ENCODE measurements around the gene UROD.

UROD gene

DNA sequence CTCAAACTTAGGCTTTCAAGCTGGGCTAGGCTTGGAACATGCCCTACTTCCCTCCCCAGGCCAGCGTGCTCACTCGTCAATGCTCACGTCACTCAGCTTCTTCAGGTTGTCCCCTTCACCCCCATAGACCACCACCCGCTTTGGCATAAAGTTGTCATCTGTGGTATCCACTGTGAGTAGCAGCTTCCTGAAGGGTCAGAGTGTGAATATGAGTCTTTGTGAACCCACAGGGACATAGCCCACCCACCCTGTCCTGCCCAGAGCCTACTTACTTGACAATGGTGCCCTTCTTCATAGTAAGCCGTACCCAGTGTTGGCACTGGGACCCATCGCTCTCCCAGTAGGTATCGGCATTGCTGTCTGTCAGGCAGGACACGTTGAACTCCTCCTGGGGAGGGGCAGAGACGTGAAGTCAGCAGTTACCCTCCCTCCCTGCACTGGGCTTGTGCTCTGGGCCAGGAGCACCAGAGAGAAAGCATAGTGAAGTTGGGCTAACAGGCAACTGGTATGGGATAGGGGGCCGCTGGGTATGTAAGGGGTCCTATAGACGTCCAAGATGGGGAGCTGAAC lies 2.7 kb upstream of the UROD start:
- no peak for DNase-seq

DNA sequence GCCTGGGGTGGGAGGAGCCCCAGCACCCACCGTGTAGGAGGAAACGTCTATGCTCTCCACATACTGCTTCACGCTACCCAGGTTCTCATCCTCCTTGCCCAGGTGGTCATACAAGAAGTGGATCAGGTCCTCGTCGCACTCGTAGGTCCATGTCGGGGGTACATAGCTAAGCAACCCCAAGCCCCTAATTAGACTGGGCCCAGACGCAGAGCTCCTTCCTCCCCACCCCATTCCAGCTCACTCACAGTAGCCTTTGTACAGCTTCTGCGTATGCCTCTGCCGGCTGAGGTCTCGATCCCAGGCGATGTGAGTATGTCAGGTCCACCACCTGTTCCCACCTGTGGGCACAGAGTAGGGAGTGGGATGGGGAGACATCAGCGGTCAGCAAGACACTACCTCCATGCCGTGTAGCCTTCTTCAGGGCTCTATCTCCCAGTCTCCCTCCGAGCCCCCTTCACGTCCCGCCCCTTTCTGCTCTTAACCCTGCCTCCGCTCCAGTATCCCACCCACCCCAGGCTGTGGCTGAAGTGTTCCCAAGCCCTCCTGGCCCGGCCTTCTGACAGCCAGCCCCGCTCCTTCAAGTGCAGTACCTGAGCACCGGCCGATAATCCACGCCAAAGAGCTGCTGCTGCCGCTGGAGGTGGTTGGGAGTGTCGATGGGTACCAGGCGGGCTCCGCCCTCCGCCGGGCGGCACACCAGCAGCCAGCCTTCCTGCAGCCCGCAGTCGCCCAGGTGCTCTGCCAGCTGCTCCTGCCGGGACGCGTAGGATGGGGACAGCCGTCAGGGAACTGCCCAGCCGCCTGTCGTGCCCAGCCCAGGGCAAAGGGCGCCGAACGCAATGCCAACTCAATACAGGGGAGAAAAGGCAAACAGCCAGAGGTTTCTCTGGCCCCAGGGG lies 1.8 kb upstream of the UROD start:
- peak; percentile 32 to 62 for DNase-seq

DNA sequence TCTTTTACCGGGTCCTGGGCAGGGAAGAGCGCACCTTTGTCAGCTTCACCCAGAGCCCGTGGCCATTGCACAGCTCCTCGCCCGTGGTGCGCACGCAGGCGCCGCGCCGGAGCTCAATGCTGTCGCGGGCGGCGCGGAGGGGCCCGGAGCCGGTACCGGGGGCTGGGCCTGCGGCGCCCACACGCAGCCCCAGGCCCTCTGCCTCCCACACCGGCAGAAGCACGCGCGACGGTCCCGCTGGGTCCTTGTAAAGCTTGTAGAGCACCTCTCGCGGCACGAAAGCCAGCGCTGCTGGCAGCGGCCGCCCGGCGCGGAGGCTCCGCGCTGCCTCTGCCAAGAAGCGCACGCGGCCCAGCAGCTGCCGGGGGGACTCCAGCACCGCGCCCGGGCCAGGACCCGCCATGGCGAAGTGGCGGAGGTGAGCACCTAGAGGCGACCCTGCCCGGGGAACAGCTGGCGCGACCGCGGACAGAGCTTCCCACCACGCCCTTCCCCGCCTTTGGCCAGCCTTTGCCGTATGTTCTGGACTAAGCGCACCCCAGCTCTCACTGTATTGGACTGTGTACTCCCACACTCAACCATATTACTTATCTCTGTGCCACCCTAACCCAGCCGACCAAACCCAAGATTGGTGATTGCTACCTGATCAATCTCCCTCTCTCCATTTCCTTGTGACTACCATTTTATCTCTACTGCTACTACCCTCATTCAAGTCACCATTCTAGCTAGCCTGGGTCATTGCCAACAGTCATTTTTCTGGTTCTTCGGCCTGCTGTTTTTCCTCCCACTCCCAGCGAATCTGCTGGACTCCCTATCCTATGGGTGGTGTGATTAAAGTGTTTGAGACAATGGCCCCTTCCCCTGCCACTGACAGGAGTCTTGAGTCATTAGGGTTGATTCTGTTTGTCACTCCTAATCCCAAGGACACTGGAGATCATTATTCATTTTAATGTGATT lies 921 bp upstream of the UROD start, which contains the start of gene HECTD3:
TSS of gene HECTD3 (minus strand) at position 470 of the 957 bp plus-strand sequence. CDS start at position 403, 67 bp downstream.
- DNase-seq, result peak; percentile 66 to 89

DNA sequence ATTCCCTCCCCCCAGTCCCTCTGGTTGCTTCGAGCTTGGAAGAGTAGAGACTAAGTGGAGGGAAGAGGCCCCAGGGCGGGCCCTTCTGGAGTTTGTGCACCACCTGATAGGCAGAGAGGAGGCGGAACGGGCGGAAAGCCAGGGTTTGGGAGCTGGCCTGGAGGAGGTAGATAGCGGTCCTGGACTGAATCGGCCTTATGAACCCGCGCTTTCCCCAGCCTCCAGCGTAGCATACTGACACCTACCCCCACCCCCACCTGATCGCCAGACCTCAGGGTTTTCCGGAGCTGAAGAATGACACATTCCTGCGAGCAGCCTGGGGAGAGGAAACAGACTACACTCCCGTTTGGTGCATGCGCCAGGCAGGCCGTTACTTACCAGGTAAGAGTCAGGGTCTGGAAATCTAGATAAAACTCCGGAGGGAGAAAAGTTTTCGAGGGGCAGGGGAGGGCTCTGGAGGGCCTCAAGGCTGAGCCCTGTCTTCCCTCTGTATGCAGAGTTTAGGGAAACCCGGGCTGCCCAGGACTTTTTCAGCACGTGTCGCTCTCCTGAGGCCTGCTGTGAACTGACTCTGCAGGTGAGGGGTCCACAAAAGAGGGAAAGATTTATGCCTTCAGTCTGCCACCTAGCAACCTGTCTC lies 705 bp downstream of the UROD start:
- DNase-seq, result peak in 1 of 2 experiments; percentile 43

DNA sequence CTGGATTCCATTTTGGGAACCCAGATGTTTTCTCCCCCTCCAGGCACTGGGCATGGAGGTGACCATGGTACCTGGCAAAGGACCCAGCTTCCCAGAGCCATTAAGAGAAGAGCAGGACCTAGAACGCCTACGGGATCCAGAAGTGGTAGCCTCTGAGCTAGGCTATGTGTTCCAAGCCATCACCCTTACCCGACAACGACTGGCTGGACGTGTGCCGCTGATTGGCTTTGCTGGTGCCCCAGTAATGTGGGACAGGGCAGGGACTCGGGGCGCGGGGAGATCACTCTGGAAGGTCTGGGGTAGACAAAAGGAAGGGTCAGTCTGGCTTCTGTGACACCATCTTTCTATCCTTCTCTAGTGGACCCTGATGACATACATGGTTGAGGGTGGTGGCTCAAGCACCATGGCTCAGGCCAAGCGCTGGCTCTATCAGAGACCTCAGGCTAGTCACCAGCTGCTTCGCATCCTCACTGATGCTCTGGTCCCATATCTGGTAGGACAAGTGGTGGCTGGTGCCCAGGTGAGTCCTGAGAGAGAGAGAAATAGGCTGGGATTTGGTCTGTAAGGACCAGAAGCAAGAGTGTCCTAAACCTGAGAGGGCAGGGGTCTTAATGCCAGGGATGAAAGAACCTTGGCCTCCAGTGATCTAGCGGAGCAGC lies 1.6 kb downstream of the UROD start:
- DNase-seq, result no peak

DNA sequence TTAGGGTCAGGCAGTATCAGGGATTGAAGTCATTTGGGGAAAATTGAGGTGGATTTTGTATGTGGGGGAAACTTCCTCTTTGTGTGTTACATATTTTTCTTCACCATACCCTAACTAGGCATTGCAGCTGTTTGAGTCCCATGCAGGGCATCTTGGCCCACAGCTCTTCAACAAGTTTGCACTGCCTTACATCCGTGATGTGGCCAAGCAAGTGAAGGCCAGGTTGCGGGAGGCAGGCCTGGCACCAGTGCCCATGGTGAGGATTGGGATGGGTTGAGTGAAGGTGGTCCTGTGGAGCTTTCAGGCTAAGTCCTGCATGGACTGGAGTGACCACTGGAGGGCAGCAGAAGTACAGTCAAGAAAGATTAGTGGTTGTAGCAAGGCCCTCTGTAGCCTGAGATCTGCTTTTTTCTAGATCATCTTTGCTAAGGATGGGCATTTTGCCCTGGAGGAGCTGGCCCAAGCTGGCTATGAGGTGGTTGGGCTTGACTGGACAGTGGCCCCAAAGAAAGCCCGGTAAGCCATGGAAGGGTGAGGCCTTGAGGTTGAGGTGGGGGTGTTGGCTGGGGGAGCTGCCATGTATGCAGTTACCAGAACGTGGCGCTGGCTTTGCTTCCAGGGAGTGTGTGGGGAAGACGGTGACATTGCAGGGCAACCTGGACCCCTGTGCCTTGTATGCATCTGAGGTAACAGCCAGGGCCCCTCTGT lies 2.4 kb downstream of the UROD start:
- peak; percentile 34 to 76 for DNase-seq

DNA sequence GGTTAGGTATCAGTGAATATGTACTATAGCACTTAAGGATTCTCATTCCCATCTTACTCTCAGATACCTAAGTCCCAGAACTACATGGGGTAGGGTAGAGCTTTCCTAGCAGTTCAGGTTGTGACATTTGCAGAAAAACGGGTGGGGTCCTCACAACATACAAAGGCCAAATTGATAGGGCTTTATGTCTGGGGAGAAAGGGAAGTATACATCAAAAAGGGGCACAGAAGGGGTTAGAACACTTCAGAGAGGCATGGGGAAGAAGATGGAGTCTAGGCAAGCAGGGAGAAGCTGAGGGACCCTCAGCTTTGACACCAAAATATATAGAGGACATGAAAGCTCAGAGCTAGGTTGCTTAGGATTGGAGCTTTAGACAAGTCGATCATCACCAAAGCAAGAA lies 3.6 kb downstream of the UROD start:
- DNase-seq, result no peak

DNA sequence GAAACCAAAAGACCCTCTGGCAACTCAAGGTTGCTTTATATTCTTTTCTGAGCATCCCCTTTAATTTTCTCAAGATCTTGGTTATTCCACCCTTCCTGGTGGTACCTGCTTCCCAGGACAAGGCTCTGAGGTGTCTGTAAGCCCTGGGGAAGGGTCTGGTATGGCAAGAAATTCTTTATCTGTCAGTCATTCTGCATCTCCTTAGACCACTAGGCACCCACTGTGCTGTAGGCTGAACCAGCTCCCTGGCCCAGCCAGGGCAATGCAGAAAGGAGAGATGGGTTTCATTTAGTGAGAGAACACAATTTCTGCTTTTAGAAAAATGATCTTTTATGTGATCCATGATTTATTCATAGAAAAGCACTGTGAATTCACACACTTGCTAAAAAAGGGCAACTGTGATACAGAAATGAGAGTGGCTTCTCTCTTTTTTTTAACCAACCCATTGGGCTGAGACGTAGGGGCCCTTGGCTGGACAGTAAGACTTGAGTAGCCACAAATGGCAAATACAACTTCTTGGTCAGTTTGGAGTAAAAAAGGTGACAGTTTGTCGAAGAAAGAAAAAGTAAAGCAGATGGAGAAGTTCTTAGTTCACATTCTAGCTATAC lies 4.1 kb downstream of the UROD start:
- no peak for DNase-seq

DNA sequence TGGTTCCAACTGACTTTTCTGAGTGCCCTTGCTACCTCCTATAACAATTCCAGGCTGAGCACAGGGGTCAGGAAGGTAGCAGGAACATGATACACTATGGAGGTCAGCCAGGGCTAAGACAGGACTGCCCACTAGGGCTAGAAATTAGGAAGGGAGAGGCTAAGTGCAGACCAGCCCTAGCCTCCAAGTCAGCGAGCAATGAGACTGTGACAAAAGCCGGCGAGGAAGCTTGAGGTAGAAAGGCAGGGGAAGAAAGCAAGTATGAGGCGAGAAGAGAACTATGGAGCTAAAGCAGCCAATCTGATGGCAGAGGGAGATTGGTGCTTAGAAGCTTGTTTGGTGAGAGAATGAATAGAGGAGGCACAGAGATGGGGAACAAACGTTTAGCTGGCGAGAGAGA lies 4.7 kb downstream of the UROD start:
- no peak for DNase-seq

DNA sequence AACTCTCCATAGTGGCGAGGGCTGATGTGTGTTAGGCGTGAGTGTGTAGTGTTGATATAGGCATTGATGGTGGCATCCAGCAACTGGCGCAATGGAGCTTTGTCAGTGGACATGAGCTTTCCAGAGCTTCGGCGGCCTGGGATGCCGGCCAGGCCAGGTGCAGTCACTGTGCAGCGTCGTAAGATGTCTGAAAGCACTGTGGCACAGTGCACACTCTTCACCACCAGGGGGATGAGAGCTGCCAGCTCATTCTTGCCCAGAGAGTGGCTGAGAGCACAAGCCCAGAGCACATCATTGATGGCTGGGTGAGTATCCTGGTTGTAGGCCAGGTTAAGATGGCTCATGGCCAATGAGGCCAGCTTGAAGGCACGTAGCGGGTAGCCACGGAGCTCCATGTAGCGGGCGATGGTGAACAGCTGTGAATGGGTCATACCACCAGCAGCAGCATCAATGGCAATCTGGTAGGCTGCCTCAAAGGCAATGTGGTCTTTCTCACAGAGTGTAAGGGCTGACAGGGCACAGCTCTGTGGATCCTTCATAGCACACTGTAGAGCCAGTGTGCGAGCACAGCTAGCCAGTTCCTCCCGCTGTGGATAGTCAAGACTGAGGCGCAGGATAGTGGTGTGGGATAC lies 6.7 kb downstream of the UROD start:
- DNase-seq, result peak; percentile 28 to 71

DNA sequence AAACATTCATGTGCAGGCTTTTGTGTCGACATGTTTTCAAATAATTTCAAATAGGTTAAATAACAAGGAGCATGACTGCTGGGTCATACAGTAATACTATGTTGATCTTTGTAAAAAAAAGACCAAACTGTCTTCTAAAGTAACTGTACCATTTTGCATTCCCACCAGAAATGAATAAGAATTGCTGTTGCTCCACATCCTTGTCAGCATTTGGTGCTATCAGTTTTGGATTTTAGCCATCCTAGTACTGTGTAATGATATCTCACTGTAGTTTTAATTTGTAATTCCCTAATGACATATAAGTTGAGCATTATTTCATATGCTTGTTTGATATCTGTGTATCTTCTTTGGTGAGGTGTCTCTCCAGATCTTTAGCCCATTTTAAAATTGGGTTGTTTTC lies 11.6 kb downstream of the UROD start:
- no peak for DNase-seq

DNA sequence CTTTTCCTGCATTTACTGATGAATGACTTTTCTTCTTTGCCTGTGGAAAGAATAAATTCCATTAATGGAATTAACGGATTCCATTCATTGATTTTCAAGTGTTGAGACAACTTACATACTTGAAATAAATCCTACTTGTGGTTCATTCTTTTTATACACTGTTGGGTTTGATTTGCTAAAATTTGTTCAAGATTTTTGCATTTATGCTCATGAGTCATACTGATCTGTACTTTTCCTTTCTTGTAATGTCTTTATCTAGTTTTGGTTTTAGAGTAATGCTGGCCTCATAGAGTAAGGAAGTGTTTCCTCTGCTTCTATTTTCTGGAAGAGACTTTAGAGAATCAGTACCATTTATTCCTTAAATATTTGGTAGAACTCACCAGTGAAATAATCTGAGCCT lies 14.4 kb downstream of the UROD start:
- DNase-seq, result no peak

DNA sequence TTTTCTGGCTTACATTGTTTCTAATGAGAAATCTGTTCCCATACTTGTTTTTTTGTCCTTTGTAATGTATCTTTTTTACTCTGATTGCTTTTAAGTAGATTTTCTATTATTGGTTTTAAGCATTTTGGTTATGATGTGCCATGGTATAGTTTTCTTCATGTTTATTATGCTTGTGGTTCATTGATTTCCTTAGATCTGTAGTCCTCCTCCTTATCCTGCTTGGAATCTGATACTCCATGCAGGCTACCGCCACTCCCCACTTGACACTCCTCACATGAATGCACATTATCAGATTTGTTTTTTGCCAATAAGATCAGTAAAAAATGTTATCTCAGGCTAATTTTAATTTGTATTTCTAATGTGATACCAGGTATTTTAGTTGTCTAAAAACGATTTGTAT lies 20.8 kb downstream of the UROD start:
- peak in 1 of 2 experiments; percentile 37 for DNase-seq

DNA sequence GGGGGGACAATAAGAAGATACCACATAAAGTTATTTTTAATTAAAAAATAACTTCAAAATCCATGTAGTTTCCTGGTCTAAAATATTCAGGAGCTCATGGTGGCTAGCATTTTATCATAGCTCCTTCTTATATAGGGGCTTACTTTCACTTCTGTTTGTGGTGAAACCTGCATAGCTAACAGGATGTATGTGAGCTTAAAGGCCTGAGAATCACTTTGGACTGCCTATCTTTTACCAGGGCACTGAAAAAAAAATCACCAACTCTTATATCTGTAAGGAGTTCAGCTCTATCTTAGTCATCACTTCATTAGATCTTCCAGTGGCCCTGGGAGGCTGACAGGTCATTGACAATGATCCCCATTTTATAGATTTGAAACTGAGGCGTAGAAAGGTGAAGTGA lies 21.3 kb downstream of the UROD start:
- DNase-seq, result no peak

DNA sequence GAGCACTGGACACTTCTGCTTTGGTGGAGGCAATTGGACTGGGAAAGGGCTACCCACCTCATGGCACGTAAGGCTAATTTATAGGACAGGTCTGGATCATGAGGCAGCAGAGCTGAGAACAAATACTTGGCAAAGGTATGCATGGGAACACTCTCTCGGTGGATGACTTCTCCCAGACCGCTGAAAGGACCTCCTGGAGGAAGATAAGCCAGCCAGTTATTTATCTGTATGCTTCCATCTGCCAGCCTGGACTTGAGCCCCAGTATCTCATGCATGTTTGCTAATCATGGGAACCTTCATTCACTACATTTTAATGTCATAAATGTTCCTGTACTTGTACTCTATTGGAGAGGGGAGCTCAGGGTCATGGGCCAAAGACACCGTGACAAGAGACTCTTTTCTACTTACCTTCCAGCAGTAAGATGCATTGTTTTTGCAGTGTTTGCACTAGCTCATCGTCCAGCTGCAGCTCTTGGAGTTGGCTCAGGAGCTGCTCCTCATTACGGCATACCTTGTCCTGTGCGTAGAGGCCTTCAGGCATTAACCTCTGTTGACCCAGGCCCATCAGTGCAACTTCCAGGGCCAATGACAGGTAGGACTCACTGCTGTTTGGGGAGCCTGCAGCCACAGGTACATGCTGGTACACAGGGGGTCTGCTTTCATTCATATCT lies 23.7 kb downstream of the UROD start:
- no peak for DNase-seq

DNA sequence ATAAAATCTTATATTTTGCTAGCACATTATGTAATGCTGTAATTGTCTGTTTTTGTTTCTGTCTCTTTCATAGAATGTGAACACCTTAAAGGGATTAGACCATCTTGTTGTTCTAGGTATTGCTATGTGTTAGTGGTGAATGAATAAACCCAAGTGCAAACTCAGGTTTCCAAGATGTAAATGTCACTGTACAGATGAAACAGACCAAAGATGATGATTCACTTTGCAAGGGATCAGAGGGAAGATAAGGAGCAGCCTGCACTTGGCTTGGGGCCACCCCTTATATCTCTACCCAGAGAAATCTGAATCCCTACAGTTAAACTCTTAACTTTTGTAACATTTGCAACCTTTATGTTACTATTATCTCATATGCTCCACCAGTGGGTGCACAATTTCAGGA lies 25.4 kb downstream of the UROD start:
- no peak for DNase-seq

DNA sequence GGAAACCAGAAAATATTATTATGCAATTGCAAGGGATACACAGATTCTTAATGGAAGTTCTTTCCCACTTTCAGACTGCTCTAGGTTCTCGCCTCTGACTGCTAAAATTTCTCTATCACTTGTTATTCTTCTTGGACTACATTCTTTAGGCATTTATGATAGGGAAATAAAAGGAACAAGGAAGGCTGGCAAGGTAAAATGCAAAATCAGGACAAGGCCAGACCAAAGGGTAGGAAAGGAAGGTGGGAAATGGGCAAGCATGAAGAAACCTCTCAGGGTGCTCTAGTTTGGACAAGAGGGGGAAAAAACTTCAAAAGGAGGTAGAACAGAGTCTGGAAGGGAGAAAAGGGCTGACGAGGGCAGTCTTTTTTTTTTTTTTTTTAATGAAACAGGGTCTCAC lies 26.2 kb downstream of the UROD start:
- no peak for DNase-seq

DNA sequence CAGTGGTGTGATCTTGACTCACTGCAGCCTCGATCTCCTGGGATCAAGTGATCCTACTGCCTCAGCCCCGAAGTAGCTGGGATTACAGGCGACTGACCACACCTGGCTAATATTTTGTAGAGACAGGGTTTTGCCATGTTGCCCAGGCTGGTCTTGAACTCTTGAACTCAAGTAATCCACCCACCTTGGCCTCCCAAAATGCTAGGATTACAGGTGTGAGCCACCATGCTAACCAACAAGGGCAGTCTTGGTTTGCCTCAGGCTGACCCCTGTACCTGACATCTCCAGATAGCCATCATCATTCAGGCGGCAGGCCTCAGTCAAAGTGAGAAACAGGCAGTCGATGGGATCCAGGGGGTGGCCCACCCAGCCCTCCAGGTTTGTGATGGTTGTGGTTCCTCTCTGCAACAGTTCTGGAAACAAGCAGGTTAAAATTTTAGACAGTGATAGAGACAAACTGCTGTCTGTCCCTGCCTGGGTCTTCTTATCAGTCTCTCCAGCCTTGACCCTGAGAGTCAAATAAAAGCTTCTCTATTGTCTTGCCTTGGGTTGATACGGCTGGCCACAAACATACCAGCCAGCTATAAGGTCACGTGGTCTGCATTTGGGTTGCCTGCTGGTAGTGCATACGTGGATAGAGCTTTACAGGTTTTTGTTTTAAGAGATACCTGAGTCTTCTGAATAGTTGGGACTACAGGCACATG lies 26.8 kb downstream of the UROD start:
- DNase-seq, result no peak

DNA sequence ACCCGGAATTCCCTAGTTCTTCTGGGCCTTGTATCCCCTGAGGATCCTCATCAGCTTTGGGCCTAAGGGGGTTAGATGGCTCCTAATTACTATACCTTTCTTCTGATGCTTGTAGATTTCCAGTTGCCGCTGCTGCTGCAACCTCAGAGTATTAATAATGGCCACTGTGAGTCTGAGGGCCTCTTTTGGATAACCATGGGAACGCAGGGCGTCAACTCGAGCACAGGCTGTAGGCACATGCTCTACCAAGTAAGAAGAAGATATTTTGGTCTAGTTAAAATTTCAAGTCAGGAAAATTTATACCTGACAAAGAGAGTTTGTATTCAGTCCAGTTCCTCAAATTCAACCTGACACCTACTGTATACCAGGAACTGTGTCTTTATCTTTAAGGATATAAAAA lies 28.2 kb downstream of the UROD start:
- DNase-seq, result no peak
